Endothelial cell of umbilical vein (primary cell): ENCODE results near the gene TM4SF4.

Experiments used
- EZH2 ChIP-seq: IDR thresholded peaks from 2 replicates; pipeline ENCODE4 v1.6.1; 2012; ENCODE audit warnings: borderline replicate concordance, low read depth, mild to moderate bottlenecking, moderate library complexity, low read length, inconsistent platforms; ENCODE audit not compliant: severe bottlenecking
- POLR2A ChIP-seq: IDR thresholded peaks from 2 replicates; pipeline ENCODE4 v1.6.1; 2012; ENCODE audit warnings: low read depth, mild to moderate bottlenecking, control low read depth, low read length
- TF ChIP-seq, protein P1 (sequence below), 2 donors: IDR thresholded peaks; 1 replicate in 1 of 2; 2 replicates in 1 of 2; pipeline ENCODE4 v1.5.1; 2011; ENCODE audit warnings: low read length in 2 of 2, mild to moderate bottlenecking in 2 of 2, moderate library complexity in 2 of 2, control low read depth in 1 of 2, inconsistent platforms in 1 of 2, low read depth in 1 of 2; ENCODE audit not compliant: insufficient read depth in 1 of 2; ENCODE audit errors: extremely low read depth in 1 of 2
- TF ChIP-seq, protein P2 (sequence below): IDR thresholded peaks from 2 replicates; pipeline ENCODE4 v1.6.1; 2011; ENCODE audit not compliant: insufficient read depth, insufficient read length

DNA sequence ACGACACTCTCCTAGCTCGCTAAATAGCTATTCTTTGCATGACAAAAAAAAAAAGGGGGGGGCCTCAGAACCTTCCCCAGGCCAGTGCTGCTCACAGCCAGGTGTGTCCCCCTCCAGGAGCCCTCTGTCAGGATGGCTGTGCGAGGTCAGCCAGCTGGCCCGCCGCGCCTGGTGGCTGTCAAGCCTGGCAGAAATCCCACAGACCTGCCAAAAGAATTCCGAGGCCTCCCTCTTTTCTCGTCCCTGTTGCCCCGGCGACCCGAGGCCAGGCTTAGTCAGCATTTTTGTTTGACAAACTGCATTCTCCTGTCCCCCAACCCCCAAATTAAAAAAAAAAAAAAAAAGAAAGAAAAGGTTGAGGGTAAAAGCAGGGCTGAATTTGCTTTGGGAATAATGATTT is 61.9 kb downstream of the TM4SF4 start:
- TF ChIP-seq, protein P1, sequence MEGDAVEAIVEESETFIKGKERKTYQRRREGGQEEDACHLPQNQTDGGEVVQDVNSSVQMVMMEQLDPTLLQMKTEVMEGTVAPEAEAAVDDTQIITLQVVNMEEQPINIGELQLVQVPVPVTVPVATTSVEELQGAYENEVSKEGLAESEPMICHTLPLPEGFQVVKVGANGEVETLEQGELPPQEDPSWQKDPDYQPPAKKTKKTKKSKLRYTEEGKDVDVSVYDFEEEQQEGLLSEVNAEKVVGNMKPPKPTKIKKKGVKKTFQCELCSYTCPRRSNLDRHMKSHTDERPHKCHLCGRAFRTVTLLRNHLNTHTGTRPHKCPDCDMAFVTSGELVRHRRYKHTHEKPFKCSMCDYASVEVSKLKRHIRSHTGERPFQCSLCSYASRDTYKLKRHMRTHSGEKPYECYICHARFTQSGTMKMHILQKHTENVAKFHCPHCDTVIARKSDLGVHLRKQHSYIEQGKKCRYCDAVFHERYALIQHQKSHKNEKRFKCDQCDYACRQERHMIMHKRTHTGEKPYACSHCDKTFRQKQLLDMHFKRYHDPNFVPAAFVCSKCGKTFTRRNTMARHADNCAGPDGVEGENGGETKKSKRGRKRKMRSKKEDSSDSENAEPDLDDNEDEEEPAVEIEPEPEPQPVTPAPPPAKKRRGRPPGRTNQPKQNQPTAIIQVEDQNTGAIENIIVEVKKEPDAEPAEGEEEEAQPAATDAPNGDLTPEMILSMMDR (IDR thresholded peaks at IDR 0.05; ENCODE audit: extremely low read depth in 1 of 2, insufficient read depth in 1 of 2, low read depth in 1 of 2, low read length in 2 of 2): no peak
- no peak for TF ChIP-seq POLR2A
- TF ChIP-seq, protein P2, sequence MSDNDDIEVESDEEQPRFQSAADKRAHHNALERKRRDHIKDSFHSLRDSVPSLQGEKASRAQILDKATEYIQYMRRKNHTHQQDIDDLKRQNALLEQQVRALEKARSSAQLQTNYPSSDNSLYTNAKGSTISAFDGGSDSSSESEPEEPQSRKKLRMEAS: no peak
- no peak for TF ChIP-seq EZH2
